ENCODE measurements around the gene ACOXL.

ACOXL gene

DNA sequence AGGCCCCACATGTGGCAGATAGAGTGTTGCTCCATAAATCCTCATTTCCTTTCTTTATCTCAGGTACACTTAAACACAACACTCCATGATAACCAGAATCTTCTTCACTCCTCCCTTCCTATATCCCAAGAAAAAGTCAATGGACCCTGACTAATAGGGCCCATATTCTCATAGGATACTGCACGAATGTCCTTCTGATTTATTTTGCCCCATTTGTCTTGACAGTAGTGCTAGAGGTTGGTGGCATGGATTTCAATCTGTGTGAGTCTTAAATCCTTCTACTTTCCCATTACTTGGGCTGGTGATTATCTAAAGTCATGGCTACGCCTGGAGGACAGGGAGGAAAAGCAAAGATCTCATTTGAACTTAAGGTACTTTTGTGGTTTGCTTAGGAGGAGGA, 156.0 kb downstream of the ACOXL start:
- H3K4me3 ChIP-seq (ENCODE audit: low read depth, low read length), result no peak overlapping the region
- no peak for DNase-seq (ENCODE audit: low read depth)
- TF ChIP-seq, protein P1, sequence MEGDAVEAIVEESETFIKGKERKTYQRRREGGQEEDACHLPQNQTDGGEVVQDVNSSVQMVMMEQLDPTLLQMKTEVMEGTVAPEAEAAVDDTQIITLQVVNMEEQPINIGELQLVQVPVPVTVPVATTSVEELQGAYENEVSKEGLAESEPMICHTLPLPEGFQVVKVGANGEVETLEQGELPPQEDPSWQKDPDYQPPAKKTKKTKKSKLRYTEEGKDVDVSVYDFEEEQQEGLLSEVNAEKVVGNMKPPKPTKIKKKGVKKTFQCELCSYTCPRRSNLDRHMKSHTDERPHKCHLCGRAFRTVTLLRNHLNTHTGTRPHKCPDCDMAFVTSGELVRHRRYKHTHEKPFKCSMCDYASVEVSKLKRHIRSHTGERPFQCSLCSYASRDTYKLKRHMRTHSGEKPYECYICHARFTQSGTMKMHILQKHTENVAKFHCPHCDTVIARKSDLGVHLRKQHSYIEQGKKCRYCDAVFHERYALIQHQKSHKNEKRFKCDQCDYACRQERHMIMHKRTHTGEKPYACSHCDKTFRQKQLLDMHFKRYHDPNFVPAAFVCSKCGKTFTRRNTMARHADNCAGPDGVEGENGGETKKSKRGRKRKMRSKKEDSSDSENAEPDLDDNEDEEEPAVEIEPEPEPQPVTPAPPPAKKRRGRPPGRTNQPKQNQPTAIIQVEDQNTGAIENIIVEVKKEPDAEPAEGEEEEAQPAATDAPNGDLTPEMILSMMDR (IDR thresholded peaks at IDR 0.05; ENCODE audit: low read depth, low read length, missing control alignments), result no peak

DNA sequence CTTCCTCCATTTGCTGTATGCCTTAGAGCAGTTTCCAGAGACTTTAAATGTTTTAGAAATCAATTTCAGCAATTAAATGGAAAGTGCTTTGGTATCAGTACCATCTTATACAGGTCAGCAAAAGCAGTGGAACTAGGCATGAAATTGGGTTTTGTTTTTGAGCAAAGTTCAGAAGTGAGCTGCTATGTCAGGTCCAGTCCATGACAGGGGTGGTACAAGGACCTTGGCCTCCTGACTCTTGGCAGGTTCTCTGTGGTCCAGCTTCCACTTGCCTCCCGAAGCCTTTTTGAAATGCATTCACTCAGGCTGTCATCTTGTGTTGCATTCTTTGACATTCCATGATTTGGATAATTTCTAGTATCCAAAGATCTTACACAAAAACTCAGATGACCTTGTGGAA, 159.3 kb downstream of the ACOXL start:
- TF ChIP-seq, protein P1 (IDR thresholded peaks at IDR 0.05; ENCODE audit: low read depth, low read length, missing control alignments), result no peak
- DNase-seq (ENCODE audit: low read depth), result no peak
- no peak overlapping the region for H3K4me3 ChIP-seq (ENCODE audit: low read depth, low read length)

DNA sequence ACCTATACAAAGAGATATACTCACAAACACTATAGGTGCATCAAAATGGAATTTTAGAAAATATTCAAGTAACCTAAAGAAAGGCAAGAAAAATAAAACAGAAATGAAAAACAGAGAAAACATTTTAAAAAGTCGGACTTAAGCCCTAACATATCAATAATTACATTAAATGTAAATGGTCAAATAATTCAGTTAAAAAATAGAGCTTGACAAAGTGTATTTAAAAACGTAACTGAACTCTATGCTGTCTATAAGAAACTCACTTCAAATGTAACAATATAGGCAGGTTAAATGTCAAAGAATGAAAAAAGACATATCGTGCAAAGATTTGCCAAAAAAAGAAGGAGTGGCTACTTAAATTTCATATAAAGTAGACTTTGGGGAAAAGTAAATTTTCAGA, 163.9 kb downstream of the ACOXL start:
- H3K4me3 ChIP-seq (ENCODE audit: low read depth, low read length), result no peak overlapping the region
- TF ChIP-seq, protein P1 (IDR thresholded peaks at IDR 0.05; ENCODE audit: low read depth, low read length, missing control alignments), result no peak

DNA sequence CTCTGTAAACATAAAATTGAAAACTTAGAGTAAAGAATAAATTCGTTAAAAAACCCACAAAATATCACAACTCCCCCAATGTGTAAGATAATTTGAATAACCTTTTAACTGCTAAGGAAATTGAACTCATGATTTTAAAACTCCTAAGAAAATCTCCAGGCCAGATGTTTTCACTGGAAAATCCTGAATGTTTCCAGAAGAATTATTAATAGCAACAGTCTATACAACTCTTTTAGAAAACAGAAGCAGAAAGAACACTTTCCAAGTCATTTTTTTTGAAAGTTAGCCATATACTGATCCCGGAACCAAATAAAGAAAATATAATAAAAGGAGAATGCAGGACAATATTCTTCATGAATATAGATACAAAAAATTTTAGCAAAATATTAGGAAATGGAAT, 165.6 kb downstream of the ACOXL start:
- H3K4me3 ChIP-seq (ENCODE audit: low read depth, low read length), result no peak overlapping the region
- TF ChIP-seq, protein P1 (IDR thresholded peaks at IDR 0.05; ENCODE audit: low read depth, low read length, missing control alignments), result no peak
- no peak for DNase-seq (ENCODE audit: low read depth)

More for the DNA sequence above, 163.9 kb downstream of the ACOXL start:
- no peak for DNase-seq (ENCODE audit: low read depth)

DNA sequence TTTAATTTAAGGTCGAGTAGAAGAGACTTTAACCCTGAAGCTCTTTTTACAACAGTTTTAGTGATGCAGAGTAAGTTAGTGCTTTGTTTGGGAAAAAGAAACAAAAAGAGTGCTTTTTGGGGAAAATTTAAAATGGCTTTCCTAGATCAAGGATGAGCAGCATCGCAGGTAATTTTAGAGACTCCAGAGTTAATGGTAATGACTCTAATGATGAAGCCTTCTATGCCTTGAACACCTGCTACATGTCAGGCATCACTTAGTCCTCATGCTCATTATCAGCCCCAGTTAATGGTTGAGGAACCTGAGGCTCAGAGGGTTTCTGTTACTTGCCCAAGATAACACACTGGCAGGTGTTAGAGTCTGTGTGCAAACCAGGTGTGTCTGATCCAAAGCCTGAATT, 167.8 kb downstream of the ACOXL start:
- no peak overlapping the region for H3K4me3 ChIP-seq (ENCODE audit: low read depth, low read length)
- DNase-seq (ENCODE audit: low read depth), result no peak
- TF ChIP-seq, protein P1 (IDR thresholded peaks at IDR 0.05; ENCODE audit: low read depth, low read length, missing control alignments), result no peak

DNA sequence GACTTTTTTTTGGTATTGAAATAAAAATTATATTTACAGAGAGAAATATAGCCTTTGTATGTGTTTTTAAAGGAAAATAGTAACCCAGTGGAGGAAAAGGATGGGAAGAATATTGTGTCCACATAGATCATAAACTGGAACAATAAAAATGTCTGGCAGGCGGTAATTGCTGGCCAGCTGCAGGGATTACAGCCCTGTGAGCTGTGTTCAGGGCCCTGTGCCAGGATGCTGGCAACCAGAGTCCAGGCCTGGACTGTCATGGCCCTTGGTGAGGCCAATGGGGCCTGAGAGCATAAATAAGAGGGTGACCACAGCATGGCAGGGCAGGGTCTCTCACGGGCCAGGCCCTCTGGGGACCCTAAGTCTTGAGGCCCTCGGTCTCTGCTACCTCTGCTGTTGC, 171.2 kb downstream of the ACOXL start:
- TF ChIP-seq, protein P1 (IDR thresholded peaks at IDR 0.05; ENCODE audit: low read depth, low read length, missing control alignments), result no peak
- no peak overlapping the region for H3K4me3 ChIP-seq (ENCODE audit: low read depth, low read length)
- no peak for DNase-seq (ENCODE audit: low read depth)

DNA sequence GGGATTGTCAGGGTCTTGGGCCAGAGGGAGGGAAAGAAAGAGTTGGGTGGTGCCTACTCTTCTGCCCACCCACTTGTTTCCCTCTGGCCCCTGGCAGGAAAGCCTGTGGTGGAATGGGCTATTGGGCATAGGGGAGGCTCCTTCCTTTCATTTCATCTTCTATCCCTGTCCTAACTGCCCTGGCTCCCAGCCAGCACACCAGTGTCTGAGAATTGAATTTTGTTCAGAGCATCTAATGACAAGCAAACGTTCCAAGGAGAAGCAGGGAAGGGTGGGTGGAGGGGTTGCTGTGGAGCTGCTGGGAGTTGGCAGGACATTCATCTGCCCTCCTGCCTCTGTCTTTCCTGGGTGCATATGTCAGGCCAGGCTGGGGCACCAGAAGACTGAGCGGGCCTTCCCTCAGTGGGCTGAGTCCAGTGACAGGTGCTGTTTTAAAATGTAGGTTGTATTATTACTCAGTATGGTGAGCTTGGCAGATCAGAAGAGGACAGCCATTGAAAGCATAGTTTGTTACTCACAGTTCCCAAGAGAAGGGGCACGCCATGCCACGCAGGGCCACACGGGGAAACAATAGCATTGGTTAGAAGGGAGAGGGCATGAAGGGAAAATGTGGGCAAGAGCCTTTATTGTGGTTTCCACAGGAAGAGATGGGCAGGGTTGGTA, 171.9 kb downstream of the ACOXL start:
- DNase-seq (ENCODE audit: low read depth), result no peak
- no peak overlapping the region for H3K4me3 ChIP-seq (ENCODE audit: low read depth, low read length)
- TF ChIP-seq, protein P1 (IDR thresholded peaks at IDR 0.05; ENCODE audit: low read depth, low read length, missing control alignments), result no peak
